ENCODE data around the gene SDHAF1. TPM values are rescaled to one million over a fixed set of nuclear protein-coding genes. Genes with fewer than 3 reads are reported as not detected.

Gene SDHAF1
- total and polyA plus RNA-seq, 2 donors (not counting 3 experiments of a cell fraction or from before 2014, with no cell fraction given), result 10.3 to 16.2 TPM

DNA sequence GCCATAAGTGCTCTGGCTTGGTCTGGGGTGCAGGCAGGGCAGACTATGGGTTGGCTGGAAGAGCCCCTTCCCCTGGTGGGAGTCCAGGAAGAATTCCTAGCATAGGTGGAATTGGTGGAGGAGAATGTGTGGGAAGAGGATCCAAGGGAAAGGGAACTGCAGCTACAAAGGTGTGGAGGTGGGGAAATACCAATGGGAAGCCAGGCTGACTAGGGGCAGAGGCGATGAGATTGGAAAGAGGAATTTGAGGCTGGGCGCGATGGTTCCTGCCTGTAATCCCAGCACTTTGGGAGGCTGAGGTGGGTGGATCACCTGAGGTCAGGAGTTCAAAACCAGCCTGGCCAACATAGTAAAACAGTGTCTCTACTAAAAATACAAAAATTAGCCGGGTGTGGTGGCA lies 4.8 kb upstream of the SDHAF1 start:
- DNase-seq (ENCODE audit: low read depth, low spot score) (no peak), FAIRE-seq (no peak)
- dilution Hi-C loops (cut with MboI; ENCODE audit: extremely low pct_ligation_motif_present, low sequenced_read_pairs) (no loop called here), intact Hi-C loops (cut with micrococcal nuclease) (no loop called here)
- H3K9me3 ChIP-seq (replicated peaks; ENCODE audit: control insufficient read depth, insufficient read depth, low read length), result no peaks in the 10 kb centered on the region
- H3K9ac ChIP-seq (replicated peaks; ENCODE audit: extremely low read depth, insufficient read depth, low read length), result no peak overlapping the region
- H3K79me2 ChIP-seq (ENCODE audit: control insufficient read depth, insufficient read depth, low read length), result no peaks in the 10 kb centered on the region
- no peaks in the 10 kb centered on the region for H3K36me3 ChIP-seq (ENCODE audit: control insufficient read depth in 2 of 2, extremely low read depth in 1 of 2, insufficient read depth in 2 of 2, low read length in 2 of 2)
- H3K4me1 ChIP-seq (ENCODE audit: control insufficient read depth, extremely low read depth, insufficient read depth, low read length), result peaks cover 3% of the 10 kb centered on the region
- BruUV-seq (replicated peaks), result no TSS peak
- H3K4me2 ChIP-seq (ENCODE audit: insufficient read depth, low read length), result no peak overlapping the region
- H3K9me1 ChIP-seq (replicated peaks; ENCODE audit: control insufficient read depth, extremely low read depth, insufficient read depth, low read length), result no peaks in the 10 kb centered on the region
- TF ChIP-seq JUN (IDR thresholded peaks at IDR 0.05; ENCODE audit: borderline replicate concordance, insufficient read depth, insufficient read length, low read depth) (no peak), EZH2 (IDR thresholded peaks at IDR 0.05; ENCODE audit: borderline replicate concordance, low read depth, low read length, severe bottlenecking) (no peak), POLR2AphosphoS5 (IDR thresholded peaks at IDR 0.05; ENCODE audit: insufficient read depth, low read depth, low read length) (no peak), MYC (IDR thresholded peaks at IDR 0.05; ENCODE audit: low read depth, low read length) (no peak), FOS (IDR thresholded peaks at IDR 0.05; ENCODE audit: borderline replicate concordance, insufficient read depth, low read length) (no peak), POLR2A (IDR thresholded peaks at IDR 0.05; ENCODE audit: low read depth, low read length) (no peak), GATA2 (IDR thresholded peaks at IDR 0.05; ENCODE audit: insufficient read depth, insufficient read length, low read depth, low read length) (no peak)
- TF ChIP-seq, protein P1, sequence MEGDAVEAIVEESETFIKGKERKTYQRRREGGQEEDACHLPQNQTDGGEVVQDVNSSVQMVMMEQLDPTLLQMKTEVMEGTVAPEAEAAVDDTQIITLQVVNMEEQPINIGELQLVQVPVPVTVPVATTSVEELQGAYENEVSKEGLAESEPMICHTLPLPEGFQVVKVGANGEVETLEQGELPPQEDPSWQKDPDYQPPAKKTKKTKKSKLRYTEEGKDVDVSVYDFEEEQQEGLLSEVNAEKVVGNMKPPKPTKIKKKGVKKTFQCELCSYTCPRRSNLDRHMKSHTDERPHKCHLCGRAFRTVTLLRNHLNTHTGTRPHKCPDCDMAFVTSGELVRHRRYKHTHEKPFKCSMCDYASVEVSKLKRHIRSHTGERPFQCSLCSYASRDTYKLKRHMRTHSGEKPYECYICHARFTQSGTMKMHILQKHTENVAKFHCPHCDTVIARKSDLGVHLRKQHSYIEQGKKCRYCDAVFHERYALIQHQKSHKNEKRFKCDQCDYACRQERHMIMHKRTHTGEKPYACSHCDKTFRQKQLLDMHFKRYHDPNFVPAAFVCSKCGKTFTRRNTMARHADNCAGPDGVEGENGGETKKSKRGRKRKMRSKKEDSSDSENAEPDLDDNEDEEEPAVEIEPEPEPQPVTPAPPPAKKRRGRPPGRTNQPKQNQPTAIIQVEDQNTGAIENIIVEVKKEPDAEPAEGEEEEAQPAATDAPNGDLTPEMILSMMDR (IDR thresholded peaks at IDR 0.05; ENCODE audit: extremely low read depth in 1 of 2, insufficient read depth in 1 of 2, low read depth in 1 of 2, low read length in 2 of 2), result no peak
- TF ChIP-seq, protein P2, sequence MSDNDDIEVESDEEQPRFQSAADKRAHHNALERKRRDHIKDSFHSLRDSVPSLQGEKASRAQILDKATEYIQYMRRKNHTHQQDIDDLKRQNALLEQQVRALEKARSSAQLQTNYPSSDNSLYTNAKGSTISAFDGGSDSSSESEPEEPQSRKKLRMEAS (IDR thresholded peaks at IDR 0.05; ENCODE audit: insufficient read depth, insufficient read length), result no peak
- H3K27ac ChIP-seq (ENCODE audit: insufficient read depth, low read depth, low read length), result no peak overlapping the region
- CTCF ChIA-PET, result no interaction called here
- POLR2A ChIA-PET, result no interaction called here
- no peak overlapping the region for H3K4me3 ChIP-seq (replicated peaks in 1 of 3; ENCODE audit: insufficient read depth in 1 of 3, low read depth in 1 of 3, low read length in 3 of 3)
- H4K20me1 ChIP-seq (replicated peaks; ENCODE audit: control insufficient read depth, extremely low read depth, insufficient read depth, low read length), result no peaks in the 10 kb centered on the region
- H2AFZ ChIP-seq (ENCODE audit: low read depth, low read length), result no peak overlapping the region
- peaks cover 5 to 11% of the 10 kb centered on the region in 2 experiments for H3K27me3 ChIP-seq (ENCODE audit: control insufficient read depth in 2 of 2, insufficient read depth in 2 of 2, low read length in 2 of 2)
